HG02610 (cell line): ENCODE results near the gene GEMIN4.

Experiments used
- ATAC-seq: cut with Tn5 transposase; IDR thresholded peaks from one replicate; pipeline ENCODE4 v1.9.1; 2021; ENCODE audit warnings: mild to moderate bottlenecking, moderate library complexity; ENCODE audit not compliant: unreplicated experiment

Gene GEMIN4

DNA sequence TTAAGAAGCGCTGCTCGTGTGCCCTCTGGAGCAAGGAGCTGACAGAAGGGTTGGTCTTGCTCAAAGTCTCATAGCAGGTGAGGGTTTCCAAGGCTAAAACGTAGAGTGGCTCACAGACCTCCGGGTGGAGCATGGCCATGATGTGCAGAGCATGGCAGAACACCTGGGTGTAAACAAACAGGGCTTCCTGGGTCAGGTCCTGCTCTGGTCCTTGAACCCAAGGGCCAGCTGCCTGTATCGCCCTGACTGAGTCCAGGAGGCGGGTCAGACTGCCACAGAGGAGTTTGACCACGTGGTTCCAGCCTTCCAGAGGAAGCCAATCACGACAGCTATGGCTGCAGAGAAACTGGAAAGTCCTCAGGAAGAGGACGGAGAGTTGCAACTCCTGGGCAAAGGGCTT, 7.1 kb downstream of the GEMIN4 start:
- ATAC-seq: no peak

GRCh38 chr17:743139-743538, 8.9 kb downstream of the GEMIN4 start:
- ATAC-seq: no peak

DNA sequence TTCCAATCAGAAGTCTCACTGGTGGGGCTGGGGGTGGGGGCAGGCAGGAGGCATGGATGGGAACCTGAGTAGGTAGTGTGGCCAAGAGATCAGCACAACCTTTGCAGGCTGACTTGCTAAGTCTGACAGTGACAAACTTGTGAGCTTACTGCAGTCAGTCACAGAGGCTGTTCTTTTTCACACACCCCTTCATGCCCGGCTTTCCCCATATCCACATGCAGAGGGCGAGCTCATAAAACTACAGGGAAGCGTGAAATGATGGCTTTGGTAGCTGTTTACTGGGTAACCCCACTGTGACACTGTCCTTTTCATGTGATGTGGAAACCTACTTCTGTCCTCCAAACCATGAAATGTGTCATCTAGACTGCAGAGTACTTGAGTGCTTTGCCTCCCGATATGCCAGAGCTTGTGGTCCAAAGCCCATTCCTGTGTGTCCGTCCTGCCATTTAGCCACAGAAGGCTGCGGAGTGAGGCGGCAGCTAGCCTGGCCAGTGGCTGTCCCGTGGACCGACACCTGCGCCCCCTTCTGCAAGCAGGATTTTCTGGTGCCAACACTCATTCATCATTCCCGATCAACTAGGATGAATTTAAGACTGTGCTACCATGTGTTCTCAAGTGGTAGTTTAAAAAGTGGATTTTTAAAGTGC, 9.8 kb downstream of the GEMIN4 start:
- no peak for ATAC-seq

DNA sequence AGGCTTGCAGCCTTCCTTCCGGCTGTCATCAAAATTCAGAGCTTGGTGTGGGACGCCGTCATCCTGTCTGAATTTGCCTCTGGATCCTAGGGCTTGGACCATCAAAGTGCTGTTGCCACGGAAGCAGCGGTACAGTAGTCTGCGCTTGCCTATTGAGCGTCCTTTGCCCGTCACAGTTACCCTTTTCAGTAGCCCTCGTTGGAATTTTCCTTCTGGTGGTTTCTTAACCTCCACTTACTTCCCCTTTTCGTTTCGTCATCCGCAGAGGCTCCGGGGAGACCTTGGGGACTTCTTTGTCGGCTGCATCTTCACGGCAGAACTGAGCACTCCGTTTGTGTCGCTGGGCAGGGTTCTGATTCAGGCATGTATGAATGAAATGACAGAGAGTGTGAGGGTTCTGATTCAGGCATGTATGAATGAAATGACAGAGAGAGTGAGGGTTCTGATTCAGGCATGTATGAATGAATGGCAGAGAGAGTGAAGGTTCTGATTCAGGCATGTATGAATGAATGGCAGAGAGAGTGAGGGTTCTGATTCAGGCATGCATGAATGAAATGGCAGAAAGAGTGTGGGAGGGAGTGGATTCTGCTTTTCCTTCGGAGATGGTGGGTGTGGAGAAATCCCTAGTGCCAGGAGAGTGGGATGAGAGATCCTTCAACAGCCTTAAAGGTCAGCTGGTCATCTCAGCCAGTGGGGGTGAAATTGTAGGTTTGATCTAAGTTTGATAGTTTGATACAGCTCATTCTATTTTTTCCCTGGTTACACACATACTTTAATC, 11.6 kb downstream of the GEMIN4 start:
- peak; percentile 82 for ATAC-seq

GRCh38 chr17:737561-738113, 14.4 kb downstream of the GEMIN4 start:
- ATAC-seq: no peak

GRCh38 chr17:733743-734142, 18.3 kb downstream of the GEMIN4 start:
- no peak for ATAC-seq

- peak; percentile 15 for ATAC-seq
Measured at GRCh38 chr17:732902-733720, 19.0 kb downstream of the GEMIN4 start.

DNA sequence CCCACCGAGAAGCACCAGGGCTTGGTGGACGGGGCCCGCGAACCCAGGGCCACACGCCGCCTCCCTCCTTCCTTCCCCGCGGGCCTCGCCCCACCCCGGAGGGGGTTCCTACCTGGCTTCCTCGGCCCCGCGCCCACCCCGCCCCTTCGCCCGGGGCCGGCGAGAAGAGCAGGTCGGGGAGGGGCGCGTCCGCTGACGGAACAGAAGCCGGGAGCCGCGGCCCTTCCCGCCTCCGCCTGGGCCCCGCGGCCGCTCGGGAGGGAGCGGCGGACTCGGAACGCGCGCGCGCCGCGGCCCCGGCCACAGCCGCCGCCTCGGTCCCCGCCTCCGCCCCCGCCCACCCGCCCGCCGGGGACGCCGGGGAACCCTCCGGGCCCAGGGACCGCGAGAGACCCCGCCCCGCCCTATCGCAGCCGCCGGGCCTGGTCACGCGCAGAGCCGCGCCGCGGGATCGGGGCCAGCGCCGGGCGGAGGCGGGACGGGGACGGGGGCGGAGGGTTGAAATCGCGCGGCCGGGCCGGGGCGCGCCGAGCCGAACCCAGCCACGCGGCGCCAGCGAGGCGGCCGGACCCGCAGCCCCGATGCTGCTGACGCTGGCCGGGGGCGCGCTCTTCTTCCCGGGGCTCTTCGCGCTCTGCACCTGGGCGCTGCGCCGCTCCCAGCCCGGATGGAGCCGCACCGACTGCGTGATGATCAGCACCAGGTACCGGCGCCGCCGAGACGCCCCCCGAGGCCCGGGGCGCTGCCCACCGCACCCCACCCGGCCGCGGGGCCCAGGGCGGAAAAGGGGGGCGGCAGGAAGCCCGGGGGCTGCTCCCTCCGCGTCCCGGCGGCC, 19.8 kb downstream of the GEMIN4 start, which contains the start of gene TLCD3A:
TLCD3A (plus strand) TSS at position 530 of the 835 bp plus-strand sequence; CDS start at position 582, 52 bp downstream.
- peak; percentile 42 for ATAC-seq

DNA sequence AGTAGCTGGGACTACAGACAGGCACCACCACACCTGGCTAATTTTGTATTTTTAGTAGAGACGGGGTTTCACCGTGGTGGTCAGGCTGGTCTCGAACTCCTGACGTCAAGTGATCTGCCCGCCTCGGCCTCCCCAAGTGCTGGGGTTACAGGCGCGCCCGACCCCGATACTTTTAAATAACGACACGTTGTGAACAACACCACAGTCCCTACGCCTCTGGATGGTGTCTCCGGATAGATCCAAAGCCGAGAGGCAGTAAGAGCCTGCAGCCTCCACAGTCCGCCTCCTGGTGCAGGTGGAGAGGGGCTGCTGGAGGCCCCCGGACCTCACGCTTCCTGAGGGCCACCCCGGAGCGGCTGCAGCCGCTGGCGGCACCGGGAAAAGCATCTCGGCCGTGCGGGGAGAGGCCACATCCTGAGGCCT, 20.4 kb downstream of the GEMIN4 start:
- ATAC-seq: no peak

GRCh38 chr17:728911-729310, 23.2 kb downstream of the GEMIN4 start:
- no peak for ATAC-seq

DNA sequence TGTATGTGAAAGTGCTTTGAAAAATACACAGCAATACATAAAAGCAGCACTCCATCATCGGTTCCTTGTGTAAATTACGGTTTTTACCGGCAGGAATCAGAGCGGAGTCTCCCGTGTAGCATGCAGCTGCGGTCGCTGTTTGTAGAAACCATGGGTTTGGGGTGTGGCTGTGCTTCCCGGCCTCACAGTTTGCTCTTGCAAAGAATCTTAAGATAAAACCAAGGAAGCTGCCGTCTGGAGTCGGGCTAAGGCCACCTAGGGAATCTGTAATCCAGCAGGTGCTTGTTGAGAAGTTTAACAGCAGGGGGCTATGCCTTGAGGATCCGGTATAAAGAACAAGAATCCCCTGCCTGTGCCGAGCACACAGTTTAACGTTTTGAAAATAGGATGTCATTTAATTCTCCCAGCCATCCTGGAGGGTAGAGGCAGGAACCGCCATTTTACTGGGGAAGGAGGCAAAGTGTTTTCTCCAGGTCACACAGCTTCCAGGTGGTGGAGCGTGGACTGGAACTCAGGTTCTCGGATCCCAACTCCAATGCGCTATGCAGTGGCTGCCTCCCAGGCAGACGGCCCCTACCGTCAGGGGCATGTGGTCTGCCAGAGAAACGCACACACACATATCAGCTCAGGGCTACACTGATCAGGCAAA, 25.7 kb downstream of the GEMIN4 start:
- no peak for ATAC-seq

DNA sequence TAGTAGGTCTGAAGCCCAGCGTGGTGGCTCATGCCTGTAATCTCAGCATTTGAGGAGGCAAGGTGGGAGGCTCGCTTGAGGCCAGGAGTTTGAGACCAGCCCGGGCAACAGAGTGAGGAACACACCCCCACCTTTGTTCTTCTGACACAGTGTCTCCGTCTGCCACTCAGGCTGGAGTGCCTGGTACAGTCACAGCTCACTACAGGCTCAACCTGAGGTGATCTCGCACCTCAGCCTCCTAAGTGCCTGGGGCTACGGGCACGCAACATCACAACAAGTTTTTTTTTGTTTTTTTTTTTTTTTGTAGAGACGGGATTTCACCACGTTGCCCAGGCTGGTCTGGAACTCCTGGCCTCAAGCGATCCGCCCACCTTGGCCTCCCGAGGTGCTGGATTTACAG, 26.3 kb downstream of the GEMIN4 start:
- ATAC-seq: no peak

GRCh38 chr17:725084-725483, 27.0 kb downstream of the GEMIN4 start:
- ATAC-seq: no peak

GRCh38 chr17:721540-721937, 30.5 kb downstream of the GEMIN4 start:
- no peak for ATAC-seq

- no peak for ATAC-seq
Measured at GRCh38 chr17:720706-721539, 31.1 kb downstream of the GEMIN4 start.

DNA sequence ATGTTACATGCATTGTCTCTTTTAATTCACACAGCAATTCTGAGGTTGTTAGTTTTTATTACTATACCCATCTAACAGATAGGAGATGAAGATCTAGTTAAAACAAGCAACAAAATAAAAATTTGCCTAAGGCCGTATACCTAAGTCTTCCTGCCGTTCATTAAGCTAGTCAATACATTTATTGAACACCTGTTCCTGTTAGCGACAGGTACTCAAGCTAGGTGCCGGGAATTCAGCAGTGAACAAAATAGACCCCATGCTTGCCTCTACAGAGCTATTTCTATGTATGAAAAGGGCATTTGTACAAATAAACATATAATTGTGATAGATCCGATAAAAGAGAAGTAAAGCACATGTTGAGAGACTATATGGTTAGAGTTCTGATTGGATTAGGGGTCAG, 34.0 kb downstream of the GEMIN4 start:
- no peak for ATAC-seq

DNA sequence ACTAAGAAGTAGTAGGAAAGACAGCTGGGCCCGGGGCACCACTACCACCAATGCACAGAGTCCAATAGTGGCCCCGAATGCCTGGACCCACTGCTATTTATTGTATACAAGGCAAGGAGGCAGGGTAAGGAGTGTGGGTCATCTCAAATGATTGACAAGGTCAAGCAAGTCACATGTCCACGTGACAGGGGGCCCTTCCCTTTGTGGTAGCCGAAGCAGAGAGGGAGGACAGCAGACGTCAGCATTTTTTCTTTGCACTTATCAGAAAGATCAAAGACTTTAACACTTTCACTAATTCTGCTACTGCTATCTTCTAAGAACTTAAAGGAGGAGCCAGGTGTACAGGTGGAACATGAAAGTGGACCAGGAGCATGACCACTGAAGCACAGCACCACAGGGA, 43.9 kb downstream of the GEMIN4 start:
- ATAC-seq: no peak

DNA sequence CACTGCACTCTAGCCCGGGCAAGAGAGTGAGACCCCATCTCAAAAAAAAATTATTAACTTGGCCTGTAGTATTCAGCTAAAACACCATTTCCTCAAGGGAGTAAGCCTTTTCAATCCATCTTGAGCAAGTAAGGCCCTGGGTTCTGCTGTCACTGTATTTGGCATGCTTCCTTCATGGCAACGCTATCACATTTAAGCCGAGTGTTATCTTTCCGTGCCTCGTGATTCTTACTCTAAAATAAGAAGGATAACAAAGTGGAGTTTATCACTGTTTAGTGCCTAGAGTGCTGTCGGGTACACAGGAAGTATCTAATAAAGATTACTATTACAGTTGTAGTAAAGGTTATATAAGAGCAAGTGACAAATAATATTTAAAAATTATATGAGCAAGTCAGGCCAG, 46.2 kb downstream of the GEMIN4 start:
- no peak for ATAC-seq

DNA sequence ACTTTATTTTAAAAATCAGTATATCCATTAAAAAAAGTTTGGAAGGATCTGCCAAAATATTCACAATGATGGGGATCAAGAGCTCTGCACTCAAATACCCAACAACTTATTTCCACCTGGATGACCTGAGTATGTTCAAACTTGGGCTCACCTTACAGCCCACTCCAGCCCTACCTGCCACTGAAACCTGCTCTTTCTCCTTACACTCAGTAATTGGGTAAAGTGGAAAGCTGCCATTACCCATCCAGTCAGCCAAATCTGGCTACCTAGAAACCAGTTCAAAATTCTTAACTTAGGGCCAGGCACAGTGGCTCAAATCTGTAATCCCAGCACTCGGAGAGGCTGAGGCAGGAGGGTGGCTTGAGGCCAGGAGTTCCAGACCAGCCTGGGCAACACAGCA, 47.1 kb downstream of the GEMIN4 start:
- ATAC-seq: no peak
